GM21381 (cell line): ENCODE measurements around the gene DDIAS.
A peak's percentile ranks its signal among the peaks of the same experiment; 100 is the strongest.
"Not testable (repeated sequence)": the region's sequence is repeated elsewhere in the genome, so short reads cannot be mapped to it uniquely, and the experiment has no call there.

Experiments used
- ATAC-seq: cut with Tn5 transposase; IDR thresholded peaks from one replicate; pipeline ENCODE4 v1.9.1; 2021; ENCODE audit warnings: mild to moderate bottlenecking, moderate library complexity; ENCODE audit not compliant: unreplicated experiment

Gene DDIAS

GRCh38 chr11:82970507-82971083 is 69.1 kb downstream of the DDIAS start:
- not testable (repeated sequence) for ATAC-seq

- ATAC-seq: not testable (repeated sequence)
These were observed 70.0 kb downstream of the DDIAS start for GRCh38 chr11:82971519-82971946.

- no peak for ATAC-seq
These were observed 70.6 kb downstream of the DDIAS start for GRCh38 chr11:82972103-82972502.

- no peak for ATAC-seq
These were observed 72.6 kb downstream of the DDIAS start for GRCh38 chr11:82974135-82974534.

- no peak for ATAC-seq
These were observed 73.3 kb downstream of the DDIAS start for GRCh38 chr11:82974851-82975250.

- no peak for ATAC-seq
These were observed 74.3 kb downstream of the DDIAS start for GRCh38 chr11:82975882-82976281.

GRCh38 chr11:82976786-82977185 is 75.2 kb downstream of the DDIAS start:
- ATAC-seq: no peak

GRCh38 chr11:82978422-82979099 is 77.0 kb downstream of the DDIAS start:
- peak; percentile 76 for ATAC-seq

- no peak for ATAC-seq
These were observed 78.3 kb downstream of the DDIAS start for GRCh38 chr11:82979824-82980223.

GRCh38 chr11:82980292-82980691 is 78.8 kb downstream of the DDIAS start:
- ATAC-seq: no peak

- no peak for ATAC-seq
These were observed 79.4 kb downstream of the DDIAS start for GRCh38 chr11:82980947-82981346.

GRCh38 chr11:82981852-82982251 is 80.3 kb downstream of the DDIAS start:
- no peak for ATAC-seq
